VCaP (cell line): ENCODE data around the gene PARP6.

Source experiments
- H3K27ac ChIP-seq: fragments of 450-650 bp; 2 replicates; pipeline ENCODE4 v1.5.1; 2017
- TF ChIP-seq, protein P1 (sequence below): fragments of 450-650 bp; conservative IDR thresholded peaks from 2 replicates; pipeline ENCODE4 v1.5.1; 2017; ENCODE audit warnings: mild to moderate bottlenecking, moderate library complexity

PARP6 gene

DNA sequence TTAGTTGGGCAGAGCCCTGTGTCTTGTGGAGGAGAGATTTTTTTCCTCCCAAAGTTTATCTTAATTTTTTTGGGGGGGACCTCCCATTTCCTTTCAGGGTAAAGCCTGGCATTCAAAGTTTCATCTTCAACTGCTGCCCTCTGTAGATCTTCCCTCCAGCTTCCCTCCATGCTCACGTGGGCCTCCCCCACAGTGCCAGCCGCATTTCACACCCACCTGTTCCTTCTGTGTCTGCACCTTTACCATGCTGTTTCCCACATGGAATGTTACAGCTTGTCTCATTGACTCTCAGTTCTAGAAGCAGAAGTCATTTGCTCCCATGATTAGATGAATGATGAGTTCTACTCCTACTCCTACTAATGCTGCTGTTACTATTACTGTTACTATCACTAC, 41.1 kb upstream of the PARP6 start:
- TF ChIP-seq, protein P1, sequence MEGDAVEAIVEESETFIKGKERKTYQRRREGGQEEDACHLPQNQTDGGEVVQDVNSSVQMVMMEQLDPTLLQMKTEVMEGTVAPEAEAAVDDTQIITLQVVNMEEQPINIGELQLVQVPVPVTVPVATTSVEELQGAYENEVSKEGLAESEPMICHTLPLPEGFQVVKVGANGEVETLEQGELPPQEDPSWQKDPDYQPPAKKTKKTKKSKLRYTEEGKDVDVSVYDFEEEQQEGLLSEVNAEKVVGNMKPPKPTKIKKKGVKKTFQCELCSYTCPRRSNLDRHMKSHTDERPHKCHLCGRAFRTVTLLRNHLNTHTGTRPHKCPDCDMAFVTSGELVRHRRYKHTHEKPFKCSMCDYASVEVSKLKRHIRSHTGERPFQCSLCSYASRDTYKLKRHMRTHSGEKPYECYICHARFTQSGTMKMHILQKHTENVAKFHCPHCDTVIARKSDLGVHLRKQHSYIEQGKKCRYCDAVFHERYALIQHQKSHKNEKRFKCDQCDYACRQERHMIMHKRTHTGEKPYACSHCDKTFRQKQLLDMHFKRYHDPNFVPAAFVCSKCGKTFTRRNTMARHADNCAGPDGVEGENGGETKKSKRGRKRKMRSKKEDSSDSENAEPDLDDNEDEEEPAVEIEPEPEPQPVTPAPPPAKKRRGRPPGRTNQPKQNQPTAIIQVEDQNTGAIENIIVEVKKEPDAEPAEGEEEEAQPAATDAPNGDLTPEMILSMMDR, result no peak
- no peak overlapping the region for H3K27ac ChIP-seq

DNA sequence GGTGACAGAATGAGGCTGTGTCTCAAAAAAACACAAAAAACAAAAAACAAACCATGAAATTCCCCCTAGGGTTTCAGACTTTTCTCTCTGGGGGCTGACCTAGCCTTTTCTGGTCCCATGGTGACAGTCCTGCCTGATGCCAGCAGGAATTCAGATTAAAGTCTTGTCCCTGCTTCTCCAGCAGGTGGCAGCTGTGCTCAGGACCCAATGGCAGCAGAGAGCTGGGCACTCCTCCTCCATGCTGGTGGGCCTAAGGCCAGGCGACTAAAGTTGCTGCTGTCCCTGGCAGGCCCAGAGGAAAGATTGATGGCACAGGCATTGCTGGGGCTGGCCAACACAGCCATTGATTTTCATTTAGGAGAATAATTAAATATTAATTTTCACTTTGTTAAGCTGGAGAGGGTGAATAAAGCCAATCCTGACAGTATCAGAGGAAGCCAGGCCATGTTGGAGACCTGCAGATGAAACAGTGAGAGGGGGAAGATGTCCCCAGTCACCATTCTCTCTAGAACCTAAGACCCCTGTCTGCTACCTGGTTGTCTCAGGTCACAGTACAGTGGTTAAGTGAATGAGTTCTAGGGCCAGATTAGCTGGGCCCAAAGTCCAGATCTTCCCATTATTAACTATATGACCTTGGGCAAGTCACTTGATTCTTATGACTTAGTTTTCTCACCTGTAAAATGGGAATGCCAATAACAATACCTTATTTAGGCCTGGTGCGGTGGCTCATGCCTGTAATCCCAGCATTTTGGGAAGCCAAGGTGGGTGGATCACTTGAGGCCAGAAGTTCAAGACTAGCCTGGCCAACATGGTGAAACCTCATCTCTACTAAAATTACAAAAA, 40.5 kb upstream of the PARP6 start:
- TF ChIP-seq, protein P1, result peak; percentile 96
- no peak overlapping the region for H3K27ac ChIP-seq

- TF ChIP-seq, protein P1, result no peak
- no peak overlapping the region for H3K27ac ChIP-seq
These were observed 34.7 kb upstream of the PARP6 start for GRCh38 chr15:72307026-72307425.

GRCh38 chr15:72306211-72306785, 33.9 kb upstream of the PARP6 start:
- H3K27ac ChIP-seq, result no peak overlapping the region
- TF ChIP-seq, protein P1, result no peak

DNA sequence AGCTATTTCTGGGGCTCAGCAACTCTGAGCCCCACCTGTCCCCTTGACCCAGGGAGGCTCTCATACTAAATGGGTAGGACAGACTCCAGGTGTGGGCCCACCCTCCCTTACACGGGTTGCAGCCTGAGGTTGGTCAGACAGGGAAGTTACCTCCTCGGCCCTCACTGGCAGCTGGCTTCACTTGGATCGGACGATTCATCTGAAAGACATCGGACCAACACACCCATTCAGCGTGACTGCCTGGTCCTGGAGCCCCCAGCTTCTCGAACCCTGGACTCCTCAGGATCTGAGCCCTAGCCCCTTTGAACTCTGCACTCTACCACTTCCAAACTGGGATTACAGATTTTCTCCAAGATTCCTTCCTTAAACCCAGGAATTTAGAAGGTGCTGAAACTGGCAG, 32.2 kb upstream of the PARP6 start:
- TF ChIP-seq, protein P1, result no peak
- no peak overlapping the region for H3K27ac ChIP-seq

GRCh38 chr15:72302955-72303354, 30.6 kb upstream of the PARP6 start:
- no peak overlapping the region for H3K27ac ChIP-seq
- TF ChIP-seq, protein P1, result no peak

GRCh38 chr15:72289597-72290325, 17.4 kb upstream of the PARP6 start:
- TF ChIP-seq, protein P1, result no peak
- no peak overlapping the region for H3K27ac ChIP-seq
